ENCODE data around the gene ARHGAP28. TPM values are rescaled to one million over a fixed set of nuclear protein-coding genes. Genes with fewer than 3 reads are reported as not detected.

ARHGAP28 gene
- total RNA-seq, 1 donor from 2014 or later, result 29.7 TPM

DNA sequence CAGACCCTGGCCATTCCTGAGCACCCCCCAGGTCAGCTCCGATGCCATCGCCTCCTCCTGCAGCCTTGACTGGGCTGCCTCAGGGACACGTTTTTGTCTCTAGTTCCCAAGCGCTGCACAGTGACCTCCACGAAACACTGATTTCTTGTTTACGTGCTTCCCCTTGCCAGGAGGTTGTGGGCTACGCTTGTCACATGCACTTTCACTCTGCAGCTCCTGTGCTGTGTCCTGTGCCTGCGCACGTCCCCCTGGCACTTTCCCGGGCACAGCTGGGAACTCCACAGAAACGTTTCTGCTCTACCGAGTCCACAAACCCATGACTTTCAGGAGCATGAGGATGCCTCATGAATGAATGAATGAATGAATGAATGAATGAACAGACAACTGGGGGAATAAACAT, 227.5 kb downstream of the ARHGAP28 start:
- peaks cover 0 to 2% (median 0%) of the 10 kb centered on the region in 3 donors for H3K27me3 ChIP-seq (ENCODE audit: control insufficient read depth in 3 of 3, insufficient read depth in 3 of 3, low read length in 3 of 3)
- H3K36me3 ChIP-seq (ENCODE audit: control insufficient read depth in 3 of 3, insufficient read depth in 3 of 3, low read length in 3 of 3), result no peaks in the 10 kb centered on the region
- H3K27ac ChIP-seq (ENCODE audit: low read depth, low read length), result no peak overlapping the region
- no peak overlapping the region for H3K9ac ChIP-seq (ENCODE audit: low read depth in 1 of 3, low read length in 3 of 3)
- H3K9me3 ChIP-seq (ENCODE audit: control insufficient read depth in 3 of 3, low read length in 3 of 3), result no peaks in the 10 kb centered on the region
- no peaks in the 10 kb centered on the region for H3K4me1 ChIP-seq (ENCODE audit: control insufficient read depth in 3 of 3, insufficient read depth in 3 of 3, low read length in 3 of 3)
- H3K4me3 ChIP-seq (ENCODE audit: low read length in 3 of 3), result no peak overlapping the region

DNA sequence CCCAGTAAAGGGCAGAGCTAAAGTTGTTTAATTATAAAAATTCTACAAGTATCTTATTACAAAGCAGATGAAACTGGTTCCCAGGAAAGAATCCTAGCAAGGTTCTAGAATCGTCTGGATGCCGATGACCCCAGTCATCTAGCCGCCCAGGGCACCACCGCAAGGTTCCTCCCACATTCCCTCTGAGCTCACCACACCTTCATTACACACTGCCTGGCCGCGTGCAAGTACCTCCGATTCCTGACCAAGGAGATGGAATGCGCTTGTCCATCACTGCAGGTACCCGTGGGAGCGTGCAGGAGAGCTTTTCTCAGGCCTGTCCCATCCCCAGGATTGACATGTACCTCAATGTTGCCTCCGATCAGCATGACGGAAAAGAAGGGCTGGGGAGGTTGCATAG, 229.6 kb downstream of the ARHGAP28 start:
- Histone ChIP-seq H3K27me3 (ENCODE audit: control insufficient read depth in 3 of 3, insufficient read depth in 3 of 3, low read length in 3 of 3) (peaks cover 0 to 2% (median 0%) of the 10 kb centered on the region in 3 donors), H3K9me3 (ENCODE audit: control insufficient read depth in 3 of 3, low read length in 3 of 3) (no peaks in the 10 kb centered on the region), H3K4me1 (ENCODE audit: control insufficient read depth in 3 of 3, insufficient read depth in 3 of 3, low read length in 3 of 3) (no peaks in the 10 kb centered on the region), H3K9ac (ENCODE audit: low read depth in 1 of 3, low read length in 3 of 3) (no peak overlapping the region), H3K27ac (ENCODE audit: low read depth, low read length) (no peak overlapping the region), H3K4me3 (ENCODE audit: low read length in 3 of 3) (no peak overlapping the region), H3K36me3 (ENCODE audit: control insufficient read depth in 3 of 3, insufficient read depth in 3 of 3, low read length in 3 of 3) (no peaks in the 10 kb centered on the region)

DNA sequence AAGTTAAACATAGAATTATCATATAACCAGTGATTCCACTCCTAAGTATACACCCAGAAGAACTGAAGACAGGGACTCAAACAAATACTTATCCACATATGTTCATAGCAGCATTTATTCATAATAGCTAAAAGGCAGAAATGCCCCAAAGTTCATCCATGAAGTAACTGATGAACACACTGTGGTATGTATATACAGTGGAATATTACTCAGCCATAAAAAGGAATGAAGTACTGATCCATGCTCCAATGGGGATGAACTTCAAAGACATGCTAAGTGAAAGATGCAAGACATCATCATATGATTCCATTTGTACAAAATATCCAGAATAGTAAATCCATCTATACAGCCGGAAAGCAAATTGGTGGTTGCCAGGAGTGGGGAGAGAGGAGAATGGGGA, 230.6 kb downstream of the ARHGAP28 start:
- H3K4me1 ChIP-seq (ENCODE audit: control insufficient read depth in 3 of 3, insufficient read depth in 3 of 3, low read length in 3 of 3), result no peaks in the 10 kb centered on the region
- no peaks in the 10 kb centered on the region for H3K27me3 ChIP-seq (ENCODE audit: control insufficient read depth in 3 of 3, insufficient read depth in 3 of 3, low read length in 3 of 3)
- no peaks in the 10 kb centered on the region for H3K36me3 ChIP-seq (ENCODE audit: control insufficient read depth in 3 of 3, insufficient read depth in 3 of 3, low read length in 3 of 3)
- no peak overlapping the region for H3K9ac ChIP-seq (ENCODE audit: low read depth in 1 of 3, low read length in 3 of 3)
- H3K9me3 ChIP-seq (ENCODE audit: control insufficient read depth in 3 of 3, low read length in 3 of 3), result no peaks in the 10 kb centered on the region
- no peak overlapping the region for H3K4me3 ChIP-seq (ENCODE audit: low read length in 3 of 3)
- no peak overlapping the region for H3K27ac ChIP-seq (ENCODE audit: low read depth, low read length)

DNA sequence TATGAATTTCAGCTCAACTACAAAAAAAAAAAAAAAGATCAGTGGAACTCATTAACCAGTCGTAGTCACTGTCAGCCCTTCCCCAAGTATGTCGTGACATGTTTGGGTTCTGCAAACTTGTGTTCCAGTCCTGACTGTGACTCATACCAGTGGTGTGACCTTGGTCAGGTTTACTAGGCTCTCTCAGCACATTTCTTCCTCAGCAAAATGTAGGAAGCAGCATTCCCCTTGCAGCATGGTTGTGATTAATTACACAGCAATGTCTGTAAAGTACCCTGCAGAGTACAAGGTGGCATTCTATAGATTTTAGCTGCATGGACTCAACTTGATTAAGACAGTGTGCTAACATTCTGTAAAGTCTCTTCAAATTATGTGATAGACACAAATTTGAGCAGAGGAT, 231.1 kb downstream of the ARHGAP28 start:
- H3K4me1 ChIP-seq (ENCODE audit: control insufficient read depth in 3 of 3, insufficient read depth in 3 of 3, low read length in 3 of 3), result no peaks in the 10 kb centered on the region
- no peak overlapping the region for H3K27ac ChIP-seq (ENCODE audit: low read depth, low read length)
- no peaks in the 10 kb centered on the region for H3K27me3 ChIP-seq (ENCODE audit: control insufficient read depth in 3 of 3, insufficient read depth in 3 of 3, low read length in 3 of 3)
- no peaks in the 10 kb centered on the region for H3K36me3 ChIP-seq (ENCODE audit: control insufficient read depth in 3 of 3, insufficient read depth in 3 of 3, low read length in 3 of 3)
- no peak overlapping the region for H3K4me3 ChIP-seq (ENCODE audit: low read length in 3 of 3)
- no peak overlapping the region for H3K9ac ChIP-seq (ENCODE audit: low read depth in 1 of 3, low read length in 3 of 3)
- no peaks in the 10 kb centered on the region for H3K9me3 ChIP-seq (ENCODE audit: control insufficient read depth in 3 of 3, low read length in 3 of 3)

DNA sequence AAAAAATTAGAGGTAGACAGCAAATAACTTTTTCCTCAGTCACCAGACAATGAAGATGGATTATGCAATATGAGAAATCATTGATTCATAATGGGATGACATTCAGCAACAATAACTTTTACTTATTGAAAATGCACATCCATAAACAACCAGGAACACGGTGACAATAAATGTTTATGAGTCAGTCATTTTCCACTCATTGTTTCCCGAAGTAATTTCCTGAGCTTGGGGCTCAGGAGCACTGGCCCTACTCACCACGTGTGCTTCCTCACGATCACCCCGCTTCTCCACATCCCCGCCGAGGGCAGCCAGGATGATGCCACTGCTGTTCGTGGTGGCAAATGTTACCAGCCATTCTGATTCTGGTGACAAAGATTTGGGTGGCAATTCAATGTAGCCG, 231.8 kb downstream of the ARHGAP28 start:
- Histone ChIP-seq H3K27ac (ENCODE audit: low read depth, low read length) (no peak overlapping the region), H3K36me3 (ENCODE audit: control insufficient read depth in 3 of 3, insufficient read depth in 3 of 3, low read length in 3 of 3) (no peaks in the 10 kb centered on the region), H3K9ac (ENCODE audit: low read depth in 1 of 3, low read length in 3 of 3) (no peak overlapping the region), H3K4me3 (ENCODE audit: low read length in 3 of 3) (no peak overlapping the region), H3K4me1 (ENCODE audit: control insufficient read depth in 3 of 3, insufficient read depth in 3 of 3, low read length in 3 of 3) (no peaks in the 10 kb centered on the region), H3K9me3 (ENCODE audit: control insufficient read depth in 3 of 3, low read length in 3 of 3) (no peaks in the 10 kb centered on the region), H3K27me3 (ENCODE audit: control insufficient read depth in 3 of 3, insufficient read depth in 3 of 3, low read length in 3 of 3) (no peaks in the 10 kb centered on the region)

DNA sequence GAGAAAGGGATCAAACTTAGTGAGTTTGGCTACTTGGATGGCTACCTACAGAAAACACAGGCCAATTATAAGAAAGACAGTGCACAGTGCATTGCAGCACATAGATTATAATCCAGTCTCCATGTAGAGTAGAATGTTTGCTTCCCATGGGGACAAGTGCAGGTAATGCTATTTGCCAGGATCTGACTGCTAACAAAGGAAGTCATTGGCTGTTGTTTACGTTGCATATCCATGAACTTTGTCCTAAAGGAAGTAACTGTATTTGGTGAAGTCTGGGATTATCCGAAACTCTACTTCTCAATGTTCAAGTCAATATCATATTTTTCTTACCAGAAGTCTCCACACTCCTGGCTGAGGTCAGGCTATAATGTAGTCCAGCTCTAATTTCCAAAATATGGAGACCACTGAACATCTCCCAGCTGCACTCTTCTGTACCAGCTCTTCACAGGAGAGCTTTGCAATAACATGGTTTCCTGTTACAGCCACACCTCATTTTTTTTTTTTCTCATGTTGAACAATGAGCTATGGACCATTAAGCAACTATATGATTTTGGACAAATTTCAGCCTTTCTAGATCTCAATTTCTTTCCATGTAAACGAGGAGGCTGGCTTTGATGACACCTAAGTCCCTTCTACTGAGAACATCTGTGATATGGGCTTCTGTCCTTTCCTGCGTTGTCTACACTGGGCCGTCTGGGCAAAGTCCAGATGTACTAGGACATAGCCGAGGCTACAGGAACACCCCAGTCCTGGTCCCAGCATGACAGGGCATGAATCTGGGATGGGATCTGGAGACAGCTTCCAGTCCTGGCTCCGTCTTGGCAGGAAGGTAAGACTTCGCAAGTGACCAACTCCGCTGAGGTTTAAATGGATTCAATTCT, 233.3 kb downstream of the ARHGAP28 start:
- no peak overlapping the region for H3K4me3 ChIP-seq (ENCODE audit: low read length in 3 of 3)
- no peaks in the 10 kb centered on the region for H3K9me3 ChIP-seq (ENCODE audit: control insufficient read depth in 3 of 3, low read length in 3 of 3)
- no peak overlapping the region for H3K27ac ChIP-seq (ENCODE audit: low read depth, low read length)
- no peaks in the 10 kb centered on the region for H3K27me3 ChIP-seq (ENCODE audit: control insufficient read depth in 3 of 3, insufficient read depth in 3 of 3, low read length in 3 of 3)
- H3K36me3 ChIP-seq (ENCODE audit: control insufficient read depth in 3 of 3, insufficient read depth in 3 of 3, low read length in 3 of 3), result no peaks in the 10 kb centered on the region
- H3K9ac ChIP-seq (ENCODE audit: low read depth in 1 of 3, low read length in 3 of 3), result no peak overlapping the region
- no peaks in the 10 kb centered on the region for H3K4me1 ChIP-seq (ENCODE audit: control insufficient read depth in 3 of 3, insufficient read depth in 3 of 3, low read length in 3 of 3)

DNA sequence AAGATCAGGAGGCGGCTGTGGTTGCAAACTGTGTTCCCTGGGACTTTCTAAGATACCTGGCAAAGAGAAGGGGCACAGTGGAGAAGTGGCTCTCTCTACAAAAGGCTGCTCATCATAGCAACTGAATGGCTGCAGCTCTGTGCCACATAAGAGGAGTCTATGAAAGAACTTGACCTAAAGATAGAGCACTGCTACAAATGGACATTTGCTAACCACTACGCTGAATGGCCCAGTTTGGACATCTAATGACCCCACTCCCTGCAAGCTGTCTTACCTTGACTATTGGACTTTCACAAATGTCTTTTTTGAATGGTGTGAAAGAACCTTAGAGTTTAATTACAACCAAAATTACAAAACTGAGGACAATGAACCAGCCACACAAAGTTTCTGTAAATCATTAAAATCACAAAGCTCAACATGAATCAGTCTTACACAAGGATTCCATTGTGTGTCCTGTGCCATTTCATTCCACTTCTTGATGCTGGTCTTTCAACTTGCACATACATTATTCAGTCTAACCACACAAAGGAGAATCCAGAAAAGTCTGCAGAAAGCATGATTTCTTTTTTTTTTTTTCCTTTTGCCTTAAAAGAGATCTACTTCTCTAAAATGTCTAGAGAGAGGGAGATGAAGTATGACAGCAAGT, 234.1 kb downstream of the ARHGAP28 start:
- Histone ChIP-seq H3K9ac (ENCODE audit: low read depth in 1 of 3, low read length in 3 of 3) (no peak overlapping the region), H3K36me3 (ENCODE audit: control insufficient read depth in 3 of 3, insufficient read depth in 3 of 3, low read length in 3 of 3) (no peaks in the 10 kb centered on the region), H3K9me3 (ENCODE audit: control insufficient read depth in 3 of 3, low read length in 3 of 3) (no peaks in the 10 kb centered on the region), H3K4me3 (ENCODE audit: low read length in 3 of 3) (no peak overlapping the region), H3K27me3 (ENCODE audit: control insufficient read depth in 3 of 3, insufficient read depth in 3 of 3, low read length in 3 of 3) (no peaks in the 10 kb centered on the region), H3K27ac (ENCODE audit: low read depth, low read length) (no peak overlapping the region), H3K4me1 (ENCODE audit: control insufficient read depth in 3 of 3, insufficient read depth in 3 of 3, low read length in 3 of 3) (no peaks in the 10 kb centered on the region)

Small RNA genes within 50 kb of the gene (small RNA-seq; reads per million reads assigned to genes)
- not detected for gene RNU6-916P

Data from skeletal muscle tissue (tissue), 5 donors.